NK-92 (cell line): ENCODE results near the gene MYO7A.
"Not testable (repeated sequence)": the region's sequence is repeated elsewhere in the genome, so short reads cannot be mapped to it uniquely, and the experiment has no call there.

Experiments used
- DNase-seq: peaks from one replicate; lab custom pipeline; 2025; ENCODE audit not compliant: unreplicated experiment; lab: John Stamatoyannopoulos, UW

Gene MYO7A

DNA sequence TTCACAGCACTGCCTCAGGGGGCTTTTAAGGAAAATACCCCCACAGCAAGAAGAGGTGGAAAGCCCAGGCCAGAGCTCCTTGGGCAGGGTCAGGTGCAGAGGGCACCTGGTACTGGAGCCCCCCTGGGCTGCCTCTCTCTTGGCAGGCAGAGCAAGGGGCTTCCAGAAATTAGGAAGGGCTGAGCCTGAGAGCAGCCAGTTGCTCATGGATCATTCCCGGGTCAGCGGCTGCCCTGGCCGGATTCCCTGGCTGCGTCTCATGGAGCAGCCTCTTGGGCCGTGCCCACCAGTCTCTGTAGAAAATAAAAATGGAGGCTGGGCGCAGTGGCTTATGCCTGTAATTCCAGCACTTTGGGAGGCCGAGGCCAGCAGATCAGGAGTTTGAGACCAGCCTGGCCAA, 35.7 kb upstream of the MYO7A start:
- no peak for DNase-seq

DNA sequence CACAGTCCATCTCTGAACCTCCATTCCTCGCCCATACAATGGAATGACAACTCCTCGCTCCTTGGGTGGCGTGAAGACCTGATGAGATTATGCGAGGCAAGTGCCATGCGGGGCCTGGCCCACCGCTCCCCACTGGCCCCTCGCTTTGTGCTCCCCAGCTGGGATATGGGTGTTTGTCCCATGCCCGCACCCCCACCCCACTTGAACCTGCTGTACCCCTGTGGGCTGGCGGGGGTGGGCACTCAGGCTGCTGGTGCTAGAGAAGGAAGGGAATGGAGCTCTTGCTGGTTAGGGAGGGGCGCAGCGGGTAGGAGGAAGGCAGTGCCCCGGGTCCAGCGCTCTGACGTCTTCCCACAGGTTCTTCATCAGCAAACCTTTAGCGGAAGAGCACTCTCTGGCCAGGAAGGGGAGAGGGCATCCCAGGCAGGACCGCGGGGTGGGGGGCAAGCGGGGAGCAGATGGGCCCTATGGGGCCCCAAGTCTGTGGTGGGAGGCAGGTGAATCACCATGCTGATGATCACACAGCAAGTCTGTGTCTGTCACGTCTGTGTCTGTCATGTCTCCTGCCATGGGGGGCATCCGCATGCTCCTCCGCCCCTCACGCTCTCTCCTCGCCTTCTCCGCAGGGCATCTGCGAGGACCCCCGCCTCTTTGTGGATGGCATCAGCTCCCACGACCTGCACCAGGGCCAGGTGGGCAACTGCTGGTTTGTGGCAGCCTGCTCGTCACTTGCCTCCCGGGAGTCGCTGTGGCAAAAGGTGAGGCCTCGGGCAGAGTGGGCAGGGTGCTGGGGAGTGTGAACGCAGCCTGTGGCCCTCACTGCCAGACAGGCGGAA, 34.8 kb upstream of the MYO7A start:
- DNase-seq, result no peak

DNA sequence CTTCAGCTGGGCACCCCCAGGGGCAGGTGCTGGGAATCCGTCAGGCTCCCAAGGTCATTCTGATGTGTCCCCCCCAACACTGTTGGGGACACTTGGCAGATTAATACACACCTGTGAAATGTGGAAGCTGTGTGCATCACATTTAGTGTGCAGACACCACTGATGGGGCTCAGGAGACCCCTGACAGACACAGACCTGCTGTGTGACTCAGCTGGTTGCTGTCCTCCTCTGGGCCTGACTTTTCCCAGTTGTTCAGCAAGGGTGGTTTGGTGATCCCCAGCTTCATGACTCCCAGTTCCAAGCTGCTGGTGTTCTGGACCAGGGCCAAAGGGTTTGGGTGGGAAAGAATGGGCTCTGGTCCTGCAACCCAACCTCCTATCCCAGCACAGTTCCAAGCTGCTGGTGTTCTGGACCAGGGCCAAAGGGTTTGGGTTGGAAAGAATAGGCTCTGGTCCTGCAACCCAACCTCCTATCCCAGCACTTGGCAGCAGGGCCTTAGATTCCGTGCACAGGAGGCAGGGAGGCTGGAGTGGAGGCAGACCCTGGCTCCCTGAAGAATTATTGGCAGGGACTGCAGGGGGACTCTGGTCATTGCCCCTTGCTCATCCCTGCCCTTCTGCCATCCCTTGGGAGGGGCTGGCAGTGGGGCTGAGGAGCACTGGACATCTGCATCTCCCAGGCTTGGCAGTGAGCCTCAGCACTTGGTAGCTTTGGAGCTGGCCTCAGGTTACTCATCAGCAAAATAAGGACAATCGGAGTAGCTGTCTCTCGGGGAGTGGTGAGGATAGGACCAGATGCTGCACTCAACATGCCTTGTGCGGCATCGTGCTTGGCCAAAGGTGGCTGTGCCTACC, 33.8 kb upstream of the MYO7A start:
- no peak for DNase-seq

- no peak for DNase-seq
These were observed 33.1 kb upstream of the MYO7A start for GRCh38 chr11:77094841-77095365.

DNA sequence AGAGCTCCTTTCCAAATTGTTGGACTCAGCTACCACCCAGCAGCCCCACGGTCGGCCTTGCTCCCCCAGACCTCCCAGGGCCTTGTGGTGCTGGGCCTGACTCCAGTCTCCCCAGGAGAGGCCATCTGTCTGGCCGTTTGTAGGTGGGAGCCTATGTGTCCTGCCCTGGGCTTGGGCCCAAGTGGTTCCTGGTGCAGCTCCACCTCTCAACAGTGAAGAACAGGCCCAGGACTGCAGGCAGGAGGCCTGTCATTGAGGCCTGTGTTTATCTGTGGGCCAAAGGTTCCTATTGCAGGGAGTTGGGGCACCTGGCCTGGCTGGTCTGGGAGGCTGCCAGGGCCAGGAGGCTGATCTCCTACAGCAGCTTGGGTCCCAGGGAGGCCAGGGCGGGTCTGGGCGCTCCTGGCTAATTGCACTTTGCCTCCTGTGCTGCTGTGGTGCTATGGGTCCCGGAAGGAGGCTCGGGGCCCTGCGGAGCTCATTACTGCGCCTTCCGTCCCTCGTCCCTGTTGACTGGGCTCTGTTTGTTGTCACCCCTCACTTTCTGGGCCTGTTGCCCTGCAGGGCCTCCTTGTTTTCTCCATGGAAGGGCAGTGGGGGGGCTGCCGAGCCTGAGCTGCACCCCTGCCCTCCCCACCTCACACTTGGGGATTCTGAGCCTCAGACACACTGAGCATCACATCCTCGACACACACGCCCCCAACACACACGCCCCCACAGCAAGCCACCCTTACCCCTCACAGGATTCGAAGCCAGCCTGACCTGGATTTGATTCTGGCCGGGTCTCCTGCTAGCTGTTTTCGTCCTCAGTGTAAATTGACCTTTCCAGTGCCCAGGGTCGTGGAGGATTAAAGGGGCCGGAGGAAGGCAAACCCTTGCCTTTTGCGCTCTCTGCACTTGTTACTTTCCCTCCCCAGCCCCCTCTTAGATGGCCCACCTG, 32.2 kb upstream of the MYO7A start:
- no peak for DNase-seq

- DNase-seq, result no peak
These were observed 31.4 kb upstream of the MYO7A start for GRCh38 chr11:77096591-77097019.

DNA sequence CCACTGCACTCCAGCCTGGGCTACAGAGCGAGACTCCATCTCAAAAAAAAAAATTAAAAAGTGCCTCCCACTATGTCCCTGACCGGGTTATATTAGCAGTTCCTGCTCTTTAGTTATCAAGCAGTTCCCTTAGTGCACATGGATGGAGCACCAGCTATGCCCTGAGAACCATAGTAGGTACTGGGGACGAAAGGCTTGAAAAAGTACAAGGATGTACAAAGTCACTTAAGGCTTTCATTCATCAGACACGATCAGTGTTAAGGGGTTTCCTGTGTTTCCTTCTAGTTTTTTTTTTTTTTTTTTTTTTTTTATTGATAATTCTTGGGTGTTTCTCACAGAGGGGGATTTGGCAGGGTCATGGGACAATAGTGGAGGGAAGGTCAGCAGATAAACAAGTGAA, 30.9 kb upstream of the MYO7A start:
- not testable (repeated sequence) for DNase-seq

DNA sequence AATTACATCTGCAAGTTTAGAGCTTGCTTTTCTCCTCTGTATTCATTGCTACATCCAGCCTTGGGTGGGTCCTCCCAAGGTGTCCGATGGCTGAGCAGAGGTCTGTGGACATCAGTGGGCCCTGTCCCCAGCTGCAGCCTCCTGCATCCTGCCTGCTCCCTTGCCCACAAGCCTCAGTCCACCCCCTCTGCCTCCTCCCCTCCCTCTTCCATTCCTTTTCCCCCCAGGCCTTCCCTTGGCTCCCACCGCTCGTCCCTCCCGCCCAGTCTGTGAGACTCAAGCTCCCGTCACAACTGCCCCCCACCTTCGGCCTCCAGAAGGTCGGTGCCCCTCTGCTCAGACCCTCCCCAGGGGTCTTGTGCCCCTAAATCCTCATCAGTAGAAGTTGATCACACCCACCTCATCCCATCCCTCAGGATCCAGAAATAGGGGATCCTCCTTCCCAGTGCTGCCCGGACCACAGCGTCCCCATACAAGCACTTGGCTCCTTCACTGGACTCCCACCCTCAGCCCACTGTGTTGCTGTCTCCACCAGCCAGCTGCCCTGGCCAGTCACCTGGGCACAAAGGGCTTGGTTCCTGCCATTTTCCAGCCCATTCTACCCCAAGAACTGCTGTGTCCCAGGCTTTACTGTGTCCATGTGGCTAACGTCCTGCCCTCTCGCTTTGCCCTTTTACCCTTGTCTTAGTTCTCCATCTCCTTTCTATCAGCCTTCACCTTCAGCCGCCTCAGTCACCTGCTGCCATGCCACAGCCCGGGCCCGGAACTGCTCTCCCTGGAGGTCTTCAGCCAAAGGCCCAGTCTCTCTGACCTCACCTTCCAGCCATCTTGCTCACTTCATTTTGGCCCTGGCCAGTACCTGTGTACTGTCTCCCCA, 27.6 kb upstream of the MYO7A start:
- no peak for DNase-seq

GRCh38 chr11:77101043-77101537, 27.0 kb upstream of the MYO7A start:
- DNase-seq, result no peak

DNA sequence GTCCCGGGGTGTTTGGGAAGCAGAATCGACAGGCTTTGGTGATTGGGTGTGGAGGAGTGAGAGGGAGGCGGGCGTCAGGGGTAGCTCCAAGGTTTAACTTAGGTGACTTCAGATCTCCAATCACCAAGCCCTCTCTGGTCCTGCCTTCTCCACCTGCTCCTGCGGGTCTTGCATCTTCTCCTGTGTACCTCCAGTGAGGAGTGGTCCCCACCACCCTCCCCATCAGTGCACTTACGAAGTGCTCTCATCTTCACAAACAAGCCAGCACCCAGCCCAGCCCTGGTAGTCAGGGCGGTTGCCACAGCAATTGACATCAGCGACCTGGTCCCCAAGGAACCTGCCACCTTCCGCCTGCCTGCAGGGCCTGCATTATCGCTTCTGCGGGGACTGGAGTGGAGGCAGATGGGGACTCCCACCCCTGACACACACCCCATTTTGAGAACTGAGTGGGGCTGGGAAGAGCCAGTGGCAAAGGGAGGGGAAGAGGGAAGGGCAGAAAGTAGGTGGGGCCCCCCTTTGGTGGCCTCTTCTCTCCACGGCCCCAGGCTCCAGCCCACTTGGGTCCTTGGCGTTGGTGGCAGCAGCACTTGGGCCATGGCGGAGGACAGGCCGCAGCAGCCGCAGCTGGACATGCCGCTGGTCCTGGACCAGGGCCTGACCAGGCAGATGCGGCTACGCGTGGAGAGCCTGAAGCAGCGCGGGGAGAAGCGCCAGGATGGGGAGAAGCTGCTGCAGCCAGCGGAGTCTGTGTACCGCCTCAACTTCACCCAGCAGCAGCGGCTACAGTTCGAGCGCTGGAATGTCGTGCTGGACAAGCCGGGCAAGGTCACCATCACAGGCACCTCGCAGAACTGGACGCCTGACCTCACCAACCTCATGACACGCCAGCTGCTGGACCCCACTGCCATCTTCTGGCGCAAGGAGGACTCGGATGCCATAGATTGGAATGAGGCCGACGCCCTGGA, 25.5 kb upstream of the MYO7A start, which contains the start of gene OMP:
OMP (plus strand) TSS at position 595 of the 965 bp plus-strand sequence; CDS start at position 595, 0 bp downstream.
- no peak for DNase-seq

DNA sequence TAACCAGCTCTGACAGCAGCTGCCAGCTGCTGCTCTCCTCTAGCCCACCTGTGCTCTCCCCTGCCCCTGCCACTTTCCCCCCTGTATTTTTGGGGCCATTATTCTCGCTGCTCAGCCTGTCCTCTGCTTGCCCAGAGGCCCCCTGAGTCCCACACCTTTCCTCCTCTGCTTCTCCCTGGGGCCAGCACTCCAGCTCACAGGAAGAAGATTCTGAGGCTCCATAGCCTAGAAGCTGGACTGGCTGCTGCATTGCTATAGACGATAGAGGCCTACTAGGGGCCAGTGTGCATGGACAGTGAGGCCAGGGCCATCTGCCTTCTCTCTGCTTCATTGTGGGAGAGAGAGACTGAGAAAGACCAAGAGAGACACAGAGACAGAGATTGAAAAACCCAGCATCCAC, 24.7 kb upstream of the MYO7A start:
- no peak for DNase-seq

DNA sequence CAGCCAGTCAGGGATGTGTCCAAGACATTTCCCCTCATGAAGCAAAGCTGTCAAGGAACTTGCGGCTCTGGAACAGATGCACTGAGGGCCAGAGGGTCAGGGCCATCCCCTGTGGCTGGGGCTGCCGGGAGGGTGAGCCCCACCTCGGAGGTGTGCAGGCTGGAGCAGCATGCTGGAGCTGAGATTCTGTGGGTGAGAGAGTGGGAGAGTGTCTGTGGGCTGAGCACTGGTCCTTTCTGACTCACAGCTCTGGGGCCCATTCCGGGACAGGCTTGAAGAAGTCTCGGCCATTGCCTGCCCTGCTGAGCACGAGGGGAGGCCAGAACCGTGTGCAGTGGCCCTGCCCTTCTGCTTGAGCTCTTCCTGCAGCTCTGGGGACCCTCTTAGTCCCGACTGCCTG, 23.3 kb upstream of the MYO7A start:
- DNase-seq, result no peak

DNA sequence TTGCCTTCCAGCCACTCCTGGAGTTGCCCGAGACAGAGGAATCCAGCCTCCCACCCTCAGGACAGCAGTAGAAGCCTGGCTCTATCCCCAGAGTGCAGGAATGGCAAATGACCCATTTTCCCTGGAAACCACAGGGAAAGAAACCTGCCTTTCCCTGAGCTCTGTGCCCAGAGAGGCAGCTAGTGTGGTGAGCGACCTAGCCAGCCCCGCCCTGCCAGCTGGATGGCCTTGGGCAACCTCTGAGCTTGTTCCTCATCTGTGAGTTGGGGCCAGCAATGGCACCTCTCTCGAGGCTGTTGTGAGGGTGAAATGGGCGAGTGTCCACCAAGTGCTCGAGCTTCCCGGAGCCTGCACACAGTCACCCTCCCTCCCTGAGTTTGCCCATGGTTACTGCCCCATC, 21.7 kb upstream of the MYO7A start:
- DNase-seq, result no peak

DNA sequence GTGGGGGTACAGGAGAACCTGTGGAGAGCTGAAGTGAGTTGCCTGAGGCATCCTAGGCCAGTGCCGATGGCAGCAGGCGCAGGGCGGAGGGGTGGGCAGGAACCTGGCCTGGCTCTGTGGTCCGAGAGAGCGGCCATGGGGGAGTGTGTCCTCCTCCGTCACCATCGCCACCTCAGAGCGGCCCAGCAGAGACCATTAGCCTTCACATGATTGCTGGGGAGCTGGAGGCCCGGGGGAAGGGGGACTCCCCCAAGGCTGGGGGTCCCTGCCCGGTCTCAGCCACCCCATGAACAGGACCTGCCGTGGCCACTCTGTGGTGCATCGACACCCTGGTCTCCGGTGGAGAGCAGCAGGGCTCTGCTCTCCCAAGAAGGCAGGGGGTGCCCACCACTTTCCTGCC, 21.3 kb upstream of the MYO7A start:
- no peak for DNase-seq

GRCh38 chr11:77107950-77108349, 20.1 kb upstream of the MYO7A start:
- no peak for DNase-seq

DNA sequence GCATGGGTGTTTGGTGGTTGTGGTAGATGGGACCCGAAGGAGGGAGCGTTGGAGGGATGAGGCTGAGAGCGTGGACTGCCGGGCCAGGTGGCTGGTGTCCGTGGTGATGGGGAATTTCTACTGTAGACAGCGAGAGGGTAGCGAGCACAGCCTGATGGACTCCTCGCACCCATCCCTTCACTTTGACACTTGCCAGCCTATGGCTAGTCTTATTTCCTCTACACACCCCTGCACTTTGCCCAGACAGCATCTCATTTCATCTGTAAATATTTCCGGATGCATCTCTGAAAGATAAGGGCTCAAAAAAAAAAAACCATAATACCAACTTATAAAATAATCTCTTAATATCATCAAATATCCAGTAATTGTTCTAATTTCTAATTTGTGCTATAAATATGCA, 19.6 kb upstream of the MYO7A start:
- DNase-seq, result no peak

DNA sequence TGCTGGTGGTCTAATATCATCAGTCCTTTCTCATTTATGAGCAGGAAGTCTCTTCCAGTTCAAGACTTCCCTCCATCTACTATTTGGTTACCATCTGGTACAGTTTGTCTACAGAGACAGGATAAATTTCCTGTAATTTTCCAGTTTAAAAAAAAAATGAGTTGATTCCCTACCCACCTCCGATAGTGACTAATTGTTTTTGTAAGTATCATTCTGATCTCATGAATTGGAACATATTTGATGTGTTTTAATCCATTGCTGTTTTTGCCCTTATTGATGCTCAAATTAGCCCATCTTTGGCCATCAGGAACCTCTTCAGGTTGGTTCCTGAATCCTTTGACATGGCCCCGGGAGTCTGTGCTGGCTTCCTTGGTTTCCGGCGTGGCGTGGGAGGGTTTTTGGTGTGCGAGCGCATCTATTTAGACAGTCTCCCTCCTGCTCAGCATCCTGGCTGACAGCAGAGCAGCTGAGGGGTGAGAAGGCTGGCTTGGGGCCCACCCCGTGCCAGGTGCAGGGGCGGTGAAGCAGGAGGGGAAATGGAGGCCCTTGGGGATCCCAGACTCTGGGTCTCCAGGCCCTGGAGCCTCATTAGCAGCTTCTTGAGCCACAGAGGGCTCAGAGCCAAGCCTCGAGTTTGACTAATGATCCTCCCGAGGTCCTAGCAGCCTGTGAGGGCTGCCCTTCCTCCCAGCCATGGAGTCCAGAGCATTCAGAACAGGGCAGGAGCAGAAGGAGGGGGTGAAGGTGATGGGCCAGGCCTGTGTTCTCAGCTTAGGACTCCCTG, 18.6 kb upstream of the MYO7A start:
- DNase-seq, result no peak

DNA sequence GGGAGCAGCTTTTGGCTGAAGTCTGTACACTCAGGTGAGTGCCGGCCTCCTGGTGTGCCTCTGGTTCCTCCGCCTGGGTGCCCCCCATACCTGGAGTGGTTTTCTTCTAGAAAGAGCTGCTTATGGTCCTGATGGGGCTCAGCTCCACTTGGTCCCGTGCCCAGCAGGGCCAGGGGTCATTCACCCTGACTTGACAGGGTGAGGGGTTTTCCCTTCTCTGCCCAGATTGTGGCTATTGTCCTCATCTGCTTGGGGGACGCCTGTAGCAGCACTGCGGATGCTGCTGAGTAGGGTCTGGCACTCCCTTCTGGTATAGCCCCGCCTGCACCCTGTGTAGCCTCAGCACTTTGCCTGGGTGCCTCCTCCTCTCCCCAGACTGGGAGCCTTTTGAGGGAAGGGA, 17.2 kb upstream of the MYO7A start:
- no peak for DNase-seq
